GF-D8 (cell line): ENCODE results near the gene NFE2L2.
A peak's percentile ranks its signal among the peaks of the same experiment; 100 is the strongest.
"Not testable (repeated sequence)": the region's sequence is repeated elsewhere in the genome, so short reads cannot be mapped to it uniquely, and the experiment has no call there.

Experiments
- DNase-seq: peaks from one replicate; lab custom pipeline; 2025; lab: John Stamatoyannopoulos, UW

The NFE2L2 gene

GRCh38 chr2:177257471-177257870 lies 7.1 kb downstream of the NFE2L2 start:
- DNase-seq, result no peak

DNA sequence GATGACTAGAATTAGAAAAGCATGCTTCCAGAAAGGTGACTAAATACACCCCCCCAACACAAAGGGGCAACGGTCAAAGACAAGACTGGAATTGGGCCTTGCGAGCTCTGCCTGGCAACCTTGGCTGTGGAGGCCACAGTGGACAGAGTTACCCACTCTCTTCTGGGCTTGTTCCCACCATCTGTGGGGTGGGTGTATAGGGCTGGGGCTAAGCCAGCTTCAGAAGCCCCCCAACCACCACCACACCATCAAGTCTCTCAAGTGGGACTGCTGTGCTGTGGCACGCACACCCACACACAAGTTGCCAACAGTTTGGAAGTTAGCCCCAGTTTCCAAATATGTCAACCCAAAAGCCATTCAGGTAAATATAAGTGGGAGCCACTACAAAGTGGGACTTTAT lies 7.8 kb downstream of the NFE2L2 start:
- DNase-seq, result no peak

DNA sequence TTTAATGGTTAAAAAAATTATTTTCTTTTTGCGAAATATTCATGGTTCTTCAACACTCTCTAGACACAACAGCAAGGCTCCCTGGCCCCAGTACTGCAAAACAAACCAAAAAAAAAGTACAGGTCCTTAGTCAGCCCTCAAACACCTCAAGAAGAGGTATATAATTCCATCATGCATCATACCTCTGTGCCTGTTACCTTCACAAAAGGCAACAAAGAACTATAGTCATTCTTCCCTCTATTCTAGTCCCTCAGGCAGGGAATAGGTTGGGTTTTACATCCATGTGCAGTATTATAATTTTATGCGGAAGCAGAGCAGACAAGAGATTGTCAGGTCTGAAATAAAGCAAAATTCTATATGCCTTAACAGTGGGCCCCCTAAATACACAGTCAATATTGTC lies 8.5 kb downstream of the NFE2L2 start:
- no peak for DNase-seq

GRCh38 chr2:177255227-177255601 lies 9.3 kb downstream of the NFE2L2 start:
- no peak for DNase-seq

GRCh38 chr2:177254433-177255226 lies 9.9 kb downstream of the NFE2L2 start:
- no peak for DNase-seq

GRCh38 chr2:177253704-177254103 lies 10.8 kb downstream of the NFE2L2 start:
- DNase-seq, result no peak

DNA sequence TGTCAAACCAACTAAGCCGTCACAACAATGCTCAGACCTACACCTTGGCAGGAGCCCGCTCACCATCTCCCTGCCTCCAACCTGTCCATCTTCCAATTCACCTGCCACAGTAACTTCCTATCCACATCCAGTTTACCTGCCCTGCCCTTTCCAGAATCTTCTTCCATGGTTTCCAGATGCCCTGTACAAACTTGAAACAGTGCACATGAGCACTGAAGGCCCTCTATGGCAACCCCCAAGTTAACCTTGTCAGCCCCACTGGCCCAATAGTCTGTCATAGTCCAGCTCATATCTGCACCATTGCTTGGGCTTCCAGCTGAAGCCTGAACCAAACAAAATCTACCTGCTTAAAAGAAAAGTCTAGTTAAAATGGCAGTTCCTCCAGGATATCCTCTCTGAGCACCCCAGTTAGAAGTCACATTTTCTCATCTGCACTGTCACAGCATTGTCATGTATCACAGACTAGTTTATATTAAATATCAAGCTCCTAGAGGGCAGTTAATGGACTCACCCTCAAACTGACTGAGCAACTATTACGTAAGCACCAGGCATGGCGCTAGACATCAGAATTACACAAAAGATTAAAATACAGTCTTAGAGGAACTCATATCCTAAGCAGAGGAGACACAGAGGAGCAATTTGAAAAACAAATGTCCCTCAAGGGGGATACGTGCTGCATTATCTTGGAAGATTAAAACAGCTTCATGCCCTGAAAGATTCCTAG lies 11.6 kb downstream of the NFE2L2 start:
- DNase-seq, result peak; percentile 23

DNA sequence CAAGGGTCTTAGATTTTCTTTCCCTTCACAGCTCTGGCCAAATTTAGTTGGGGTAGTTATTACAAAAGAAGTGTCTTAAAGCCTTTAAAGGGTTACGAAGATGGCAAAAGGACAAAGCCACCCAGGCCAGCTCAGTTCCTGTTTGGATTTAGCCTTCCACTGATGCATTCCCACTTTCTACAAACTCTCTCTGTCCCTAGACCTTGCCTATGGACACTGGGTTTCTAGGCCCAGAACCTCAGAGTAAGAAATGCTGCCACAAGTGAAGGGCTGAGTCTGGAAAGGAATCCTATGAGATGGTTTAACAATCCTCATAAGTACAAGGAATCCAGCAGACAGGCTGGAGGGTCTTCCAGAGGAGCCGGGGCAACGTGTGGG lies 13.4 kb downstream of the NFE2L2 start:
- DNase-seq, result no peak

DNA sequence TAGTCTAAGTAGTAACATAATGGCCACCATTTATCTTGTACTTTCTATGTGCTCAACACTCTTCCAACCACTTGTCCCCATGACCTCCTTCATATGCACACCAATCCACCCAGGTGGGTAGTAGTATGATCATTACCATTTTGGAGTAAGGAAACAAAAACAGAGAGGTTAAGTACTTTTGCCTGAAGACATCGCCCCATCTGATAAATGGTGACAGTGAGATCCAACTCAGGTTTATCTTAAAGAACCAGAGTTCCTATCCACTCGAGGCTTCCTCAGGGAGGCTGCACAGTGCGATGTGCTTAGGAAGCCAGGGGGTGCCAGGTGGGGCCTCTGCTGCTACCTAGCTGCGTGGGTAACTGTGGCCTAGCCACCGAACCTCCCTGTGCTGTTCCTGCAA lies 14.1 kb downstream of the NFE2L2 start:
- no peak for DNase-seq

- no peak for DNase-seq
These were observed 15.5 kb downstream of the NFE2L2 start for GRCh38 chr2:177249038-177249437.

DNA sequence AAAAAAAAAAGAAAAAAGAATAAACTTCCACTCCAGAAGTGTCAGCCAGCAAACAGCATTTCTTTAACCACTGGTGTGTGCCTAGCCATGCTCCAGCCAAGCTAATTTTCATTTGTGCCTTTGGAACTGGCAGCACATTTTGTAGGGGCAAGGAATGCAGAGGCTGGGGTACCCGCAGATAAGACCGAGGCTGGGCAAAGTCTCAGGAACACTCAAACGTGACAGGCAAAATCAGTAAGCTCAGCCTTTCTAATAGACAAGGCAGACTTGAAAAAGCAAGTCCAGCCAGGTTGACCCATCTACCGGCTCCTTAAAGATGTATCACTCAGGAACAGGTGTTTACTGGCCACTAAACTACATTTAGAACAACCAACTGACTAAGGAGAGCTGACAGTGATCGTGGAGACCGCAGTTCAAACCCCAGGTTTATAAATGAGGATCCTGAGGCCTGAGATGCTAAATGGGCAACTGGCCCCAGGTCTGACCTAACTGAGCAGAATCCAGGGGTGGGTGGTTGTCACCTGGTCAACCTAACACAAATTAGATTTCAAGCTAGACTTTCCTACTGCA lies 16.7 kb downstream of the NFE2L2 start:
- no peak for DNase-seq

GRCh38 chr2:177246523-177247030 lies 17.9 kb downstream of the NFE2L2 start:
- DNase-seq, result not testable (repeated sequence)

DNA sequence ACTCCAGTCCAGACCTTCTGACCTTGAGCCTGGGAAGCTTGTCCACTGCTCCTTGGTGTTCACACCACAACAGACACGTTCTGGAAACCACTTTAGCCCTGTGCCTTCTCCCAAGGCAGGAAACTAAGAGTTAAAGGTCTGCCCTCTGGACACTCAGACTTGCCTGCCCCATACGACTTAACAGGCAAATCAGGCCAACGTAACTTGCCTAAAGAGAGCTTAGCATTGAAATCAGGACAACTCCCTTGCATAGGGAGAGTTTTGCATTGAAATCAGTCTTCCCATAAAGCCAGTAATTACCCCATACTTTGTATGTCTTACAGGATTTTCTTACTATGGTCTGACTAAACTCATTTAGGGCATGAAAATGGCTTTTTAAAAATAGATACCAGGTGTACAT lies 18.5 kb downstream of the NFE2L2 start:
- DNase-seq, result no peak

DNA sequence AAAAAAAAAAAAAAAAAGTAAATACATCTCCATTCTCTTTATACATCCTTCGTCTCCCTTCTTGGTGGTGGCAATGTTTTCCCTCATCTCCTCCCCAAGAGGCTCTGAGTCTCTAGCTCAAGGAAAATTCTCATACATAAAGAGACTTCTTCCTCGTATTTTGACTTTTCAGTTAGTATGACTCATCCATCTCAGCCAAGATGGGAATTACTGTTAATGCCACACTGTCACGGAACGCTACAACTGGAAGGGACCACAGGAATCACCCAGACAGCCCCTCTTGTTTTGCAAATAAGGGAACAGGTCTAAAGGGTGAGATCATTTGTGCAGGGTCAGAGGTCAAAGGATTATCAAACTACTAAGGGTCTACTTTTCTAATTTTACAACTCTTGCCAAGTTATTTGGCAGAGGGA lies 19.5 kb downstream of the NFE2L2 start:
- DNase-seq, result no peak

- DNase-seq, result no peak
These were observed 20.2 kb downstream of the NFE2L2 start for GRCh38 chr2:177244244-177244771.

DNA sequence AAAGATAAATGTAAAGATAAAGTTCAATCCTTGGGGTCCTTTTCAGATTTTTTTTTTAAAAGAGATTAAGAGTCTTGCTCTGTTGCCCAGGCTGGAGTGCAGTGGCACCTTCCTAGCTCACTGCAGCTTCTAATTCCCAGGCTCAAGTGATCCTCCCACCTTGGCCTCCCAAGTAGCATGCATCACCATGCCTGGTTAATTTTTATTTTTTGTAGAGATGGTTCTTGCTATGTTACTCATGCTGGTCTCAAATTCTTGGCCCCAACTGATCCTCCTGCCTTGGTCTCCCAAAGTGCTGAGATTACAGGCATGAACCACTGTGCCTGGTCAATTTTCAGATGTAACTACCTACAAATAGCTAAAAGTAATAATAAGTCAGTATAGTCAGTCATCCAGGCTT lies 21.1 kb downstream of the NFE2L2 start:
- DNase-seq, result no peak

DNA sequence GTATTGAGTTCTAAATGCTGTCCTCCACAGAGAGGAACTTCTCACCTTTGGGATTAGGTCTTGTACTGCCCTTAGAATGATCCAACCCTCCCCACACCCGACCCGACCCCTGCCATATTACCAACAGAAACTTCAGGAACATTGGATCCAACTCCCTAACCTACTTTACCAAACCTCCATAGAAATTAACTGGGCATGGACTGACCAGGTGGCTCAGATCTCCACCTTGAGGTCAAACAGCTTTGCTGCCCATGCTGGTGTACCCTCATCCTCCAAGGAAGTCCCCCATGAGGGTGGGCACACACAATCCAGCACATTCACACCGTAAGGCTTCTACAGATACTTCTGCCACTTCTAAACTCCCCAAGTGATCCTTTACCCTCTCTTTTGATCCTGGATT lies 21.5 kb downstream of the NFE2L2 start:
- DNase-seq, result no peak

DNA sequence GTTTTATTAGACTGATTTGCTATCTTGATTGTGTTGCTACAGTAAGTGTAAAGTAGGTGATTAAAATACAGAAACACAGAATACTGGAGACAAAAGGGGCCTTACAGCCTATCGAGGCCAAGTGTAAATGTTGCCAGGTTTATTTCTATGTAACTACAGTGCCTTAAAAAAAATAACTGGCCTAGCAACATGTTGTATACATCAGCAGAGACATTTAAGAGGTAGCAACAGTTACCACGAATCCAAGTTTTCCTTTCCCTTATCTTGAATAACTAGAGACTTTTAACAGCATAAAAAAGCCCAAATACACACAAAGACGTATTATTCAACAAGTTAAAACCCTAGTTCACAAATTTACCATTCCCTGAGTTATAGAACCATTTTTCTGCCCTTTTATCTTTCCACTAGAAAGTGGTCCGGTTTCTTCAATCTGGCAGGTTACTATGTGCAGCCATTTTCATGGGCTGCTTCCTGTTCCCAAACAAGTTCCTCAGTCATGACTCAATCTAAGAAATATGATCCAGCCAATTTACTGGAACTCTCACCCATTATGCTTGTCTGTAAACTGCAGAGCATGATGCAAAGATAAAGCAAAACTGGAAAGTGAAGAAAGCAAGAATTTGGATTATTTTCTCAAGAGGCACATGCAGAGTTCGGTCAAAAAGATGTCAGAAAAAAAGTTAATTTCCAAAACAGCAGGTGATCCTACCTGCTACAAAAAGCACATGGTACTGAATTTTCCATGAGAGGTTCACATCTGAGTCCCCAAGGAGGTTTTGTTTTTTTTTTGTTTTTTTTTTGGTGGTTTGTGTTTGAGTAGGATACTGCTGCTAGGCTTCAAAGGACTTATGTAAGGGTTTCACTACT lies 22.2 kb downstream of the NFE2L2 start:
- peak; percentile 14 for DNase-seq

GRCh38 chr2:177241711-177242120 lies 22.8 kb downstream of the NFE2L2 start:
- DNase-seq, result no peak

DNA sequence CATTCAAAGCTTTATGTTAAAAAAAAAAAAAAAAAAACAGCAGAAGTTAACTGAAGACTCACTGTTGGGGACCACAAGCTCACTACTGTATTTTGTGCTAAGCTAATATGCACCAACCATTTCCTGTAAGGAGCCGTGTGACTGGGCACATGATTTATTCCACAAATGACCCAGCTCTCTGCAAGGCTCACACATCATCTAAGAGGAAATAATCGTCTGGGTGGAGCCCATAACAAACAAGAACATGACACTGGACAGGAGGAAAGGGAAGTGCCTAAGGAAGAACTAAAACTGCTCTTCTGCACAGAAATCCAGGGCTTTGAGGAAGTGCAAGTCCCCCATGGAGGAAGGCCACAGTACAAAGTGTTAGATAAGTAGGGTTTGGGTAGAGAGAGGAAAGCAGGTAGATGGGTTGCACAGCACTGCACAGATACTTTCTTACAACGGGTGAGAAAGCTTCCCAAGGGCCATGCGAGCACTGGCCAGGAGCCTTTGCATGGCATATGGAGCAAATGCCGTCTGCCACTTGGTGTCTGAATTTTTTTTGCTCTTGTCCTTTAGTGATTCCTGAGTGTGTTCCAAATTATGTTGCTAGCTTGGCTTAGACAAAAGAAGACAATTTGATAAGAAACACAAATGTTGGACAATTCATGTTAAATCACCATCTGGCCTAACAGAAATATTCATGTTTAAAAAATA lies 24.4 kb downstream of the NFE2L2 start:
- DNase-seq, result peak; percentile 84

GRCh38 chr2:177239053-177239452 lies 25.5 kb downstream of the NFE2L2 start:
- no peak for DNase-seq
